MM.1S (cell line): Measurements from ENCODE around the gene CRMP1.

ENCODE experiments used
- EZH2 ChIP-seq: fragments of 300-600 bp; sonication (generic); optimal IDR thresholded peaks from 2 replicates; pipeline ENCODE3; 2017; ENCODE audit warnings: low read depth, mild to moderate bottlenecking, antibody characterized with exemption, low read length, mixed read lengths
- TF ChIP-seq, protein P1 (sequence below): fragments of 300-600 bp; sonication (generic); IDR thresholded peaks from 2 replicates; pipeline ENCODE4 v1.5.1; 2016; ENCODE audit warnings: antibody characterized with exemption, low read length, mixed read lengths

DNA sequence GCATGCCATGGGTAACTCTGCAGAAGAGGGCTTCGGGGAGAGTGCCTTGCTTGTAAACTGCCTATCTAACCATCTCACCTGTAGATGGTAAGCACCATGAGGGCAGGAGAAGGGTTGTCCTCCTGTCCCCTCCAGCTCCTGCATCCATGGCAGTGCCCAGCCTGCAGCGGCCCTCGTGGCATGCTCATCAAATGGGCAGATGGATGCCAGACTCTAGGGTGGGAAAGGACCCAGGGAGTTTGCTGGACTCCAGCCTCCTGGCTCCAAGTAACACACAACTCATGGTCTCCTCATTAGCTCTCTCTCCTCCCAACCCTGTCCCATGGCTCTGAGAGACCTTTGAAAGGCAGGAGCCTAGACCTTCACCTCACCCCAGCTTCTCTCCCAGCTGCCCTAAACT is 29.7 kb upstream of the CRMP1 start:
- TF ChIP-seq, protein P1, sequence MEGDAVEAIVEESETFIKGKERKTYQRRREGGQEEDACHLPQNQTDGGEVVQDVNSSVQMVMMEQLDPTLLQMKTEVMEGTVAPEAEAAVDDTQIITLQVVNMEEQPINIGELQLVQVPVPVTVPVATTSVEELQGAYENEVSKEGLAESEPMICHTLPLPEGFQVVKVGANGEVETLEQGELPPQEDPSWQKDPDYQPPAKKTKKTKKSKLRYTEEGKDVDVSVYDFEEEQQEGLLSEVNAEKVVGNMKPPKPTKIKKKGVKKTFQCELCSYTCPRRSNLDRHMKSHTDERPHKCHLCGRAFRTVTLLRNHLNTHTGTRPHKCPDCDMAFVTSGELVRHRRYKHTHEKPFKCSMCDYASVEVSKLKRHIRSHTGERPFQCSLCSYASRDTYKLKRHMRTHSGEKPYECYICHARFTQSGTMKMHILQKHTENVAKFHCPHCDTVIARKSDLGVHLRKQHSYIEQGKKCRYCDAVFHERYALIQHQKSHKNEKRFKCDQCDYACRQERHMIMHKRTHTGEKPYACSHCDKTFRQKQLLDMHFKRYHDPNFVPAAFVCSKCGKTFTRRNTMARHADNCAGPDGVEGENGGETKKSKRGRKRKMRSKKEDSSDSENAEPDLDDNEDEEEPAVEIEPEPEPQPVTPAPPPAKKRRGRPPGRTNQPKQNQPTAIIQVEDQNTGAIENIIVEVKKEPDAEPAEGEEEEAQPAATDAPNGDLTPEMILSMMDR = no peak
- no peak for TF ChIP-seq EZH2
